ENCODE measurements around the gene ENOX1. TPM values are rescaled to one million over a fixed set of nuclear protein-coding genes. Genes with fewer than 3 reads are reported as not detected.
"Not testable (repeated sequence)": the region's sequence is repeated elsewhere in the genome, so short reads cannot be mapped to it uniquely, and the experiment has no call there.

The ENOX1 gene
- total RNA-seq, 2 experiments from 2014 or later: 2.4 TPM; not detected in 1

DNA sequence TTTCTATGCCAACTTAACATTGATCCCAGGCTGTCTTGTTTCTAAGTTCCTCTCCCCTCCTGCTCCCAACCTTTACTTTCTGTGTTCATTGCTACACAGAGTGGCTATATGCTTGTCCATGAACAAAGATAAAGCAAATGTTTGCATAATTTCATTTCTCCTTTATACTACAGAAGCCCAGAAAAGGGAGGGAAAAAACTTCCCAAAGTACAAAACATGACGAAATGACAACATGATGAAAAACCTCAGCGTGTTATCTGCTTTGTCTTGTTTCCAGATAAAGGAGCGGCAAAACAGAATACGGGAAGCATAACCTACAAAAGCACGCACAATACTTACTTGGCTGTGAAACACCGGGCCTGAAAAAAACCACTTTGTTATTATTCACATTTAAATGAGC lies 426.6 kb downstream of the ENOX1 start:
- no peak for DNase-seq
- H3K36me3 Mint-ChIP-seq: no peaks in the 10 kb centered on the region
- H3K9me3 Mint-ChIP-seq (ENCODE audit: low read depth): no peaks in the 10 kb centered on the region
- CTCF ChIA-PET: no interaction called here
- no peak overlapping the region for H3K27ac Mint-ChIP-seq
- peaks cover 5% of the 10 kb centered on the region for H3K4me1 Mint-ChIP-seq
- no peaks in the 10 kb centered on the region for H3K27me3 Mint-ChIP-seq
- no peak overlapping the region for H3K4me3 Mint-ChIP-seq
- ATAC-seq: no peak

- ATAC-seq (no peak), DNase-seq (no peak)
- H3K27ac Mint-ChIP-seq: no peak overlapping the region
- CTCF ChIA-PET: no interaction called here
- peaks cover 5% of the 10 kb centered on the region for H3K4me1 Mint-ChIP-seq
- H3K4me3 Mint-ChIP-seq: no peak overlapping the region
- H3K27me3 Mint-ChIP-seq: no peaks in the 10 kb centered on the region
- H3K36me3 Mint-ChIP-seq: no peaks in the 10 kb centered on the region
- H3K9me3 Mint-ChIP-seq (ENCODE audit: low read depth): no peaks in the 10 kb centered on the region
Observed at GRCh38 chr13:43359536-43359935, 427.2 kb downstream of the ENOX1 start.

DNA sequence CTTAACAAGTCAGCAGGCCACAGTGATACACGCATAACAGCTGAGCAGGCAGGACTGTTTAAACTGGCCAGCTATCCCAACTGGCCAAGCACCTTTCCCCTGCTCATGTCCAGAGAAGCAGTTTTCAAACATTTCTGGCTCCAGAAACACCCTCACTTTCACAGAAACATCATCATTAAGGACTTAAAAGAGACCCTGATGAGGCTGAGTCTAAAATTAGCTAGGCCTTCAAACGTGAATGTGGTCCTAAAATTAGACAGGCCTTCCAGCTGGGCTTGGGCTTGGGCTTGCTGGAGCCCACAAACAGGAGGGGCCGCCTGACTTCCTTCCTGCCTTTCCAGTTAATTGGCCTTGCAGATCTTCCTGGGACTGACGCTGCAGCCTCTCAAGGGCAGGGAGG lies 429.2 kb downstream of the ENOX1 start:
- CTCF ChIA-PET: no interaction called here
- Mint-ChIP-seq H3K4me1 (peaks cover 5% of the 10 kb centered on the region), H3K36me3 (no peaks in the 10 kb centered on the region), H3K27me3 (no peaks in the 10 kb centered on the region), H3K27ac (no peak overlapping the region), H3K4me3 (no peak overlapping the region), H3K9me3 (ENCODE audit: low read depth) (no peaks in the 10 kb centered on the region)
- DNase-seq: no peak
- ATAC-seq: no peak

GRCh38 chr13:43356567-43356966 lies 430.2 kb downstream of the ENOX1 start:
- DNase-seq (no peak), ATAC-seq (no peak)
- Mint-ChIP-seq H3K36me3 (no peaks in the 10 kb centered on the region), H3K27me3 (no peaks in the 10 kb centered on the region), H3K9me3 (ENCODE audit: low read depth) (no peaks in the 10 kb centered on the region), H3K4me1 (peaks cover 5% of the 10 kb centered on the region), H3K27ac (no peak overlapping the region), H3K4me3 (no peak overlapping the region)
- CTCF ChIA-PET: interaction anchor here (0.7 kb wide), 1 partner anchor 85 kb away, joined by 3 read pairs; no protein-coding TSS in a partner anchor

GRCh38 chr13:43355774-43356173 lies 431.0 kb downstream of the ENOX1 start:
- Mint-ChIP-seq H3K4me1 (peaks cover 5% of the 10 kb centered on the region), H3K9me3 (ENCODE audit: low read depth) (no peaks in the 10 kb centered on the region), H3K27me3 (no peaks in the 10 kb centered on the region), H3K36me3 (no peaks in the 10 kb centered on the region), H3K4me3 (no peak overlapping the region), H3K27ac (no peak overlapping the region)
- CTCF ChIA-PET: no interaction called here
- ATAC-seq (no peak), DNase-seq (no peak)

DNA sequence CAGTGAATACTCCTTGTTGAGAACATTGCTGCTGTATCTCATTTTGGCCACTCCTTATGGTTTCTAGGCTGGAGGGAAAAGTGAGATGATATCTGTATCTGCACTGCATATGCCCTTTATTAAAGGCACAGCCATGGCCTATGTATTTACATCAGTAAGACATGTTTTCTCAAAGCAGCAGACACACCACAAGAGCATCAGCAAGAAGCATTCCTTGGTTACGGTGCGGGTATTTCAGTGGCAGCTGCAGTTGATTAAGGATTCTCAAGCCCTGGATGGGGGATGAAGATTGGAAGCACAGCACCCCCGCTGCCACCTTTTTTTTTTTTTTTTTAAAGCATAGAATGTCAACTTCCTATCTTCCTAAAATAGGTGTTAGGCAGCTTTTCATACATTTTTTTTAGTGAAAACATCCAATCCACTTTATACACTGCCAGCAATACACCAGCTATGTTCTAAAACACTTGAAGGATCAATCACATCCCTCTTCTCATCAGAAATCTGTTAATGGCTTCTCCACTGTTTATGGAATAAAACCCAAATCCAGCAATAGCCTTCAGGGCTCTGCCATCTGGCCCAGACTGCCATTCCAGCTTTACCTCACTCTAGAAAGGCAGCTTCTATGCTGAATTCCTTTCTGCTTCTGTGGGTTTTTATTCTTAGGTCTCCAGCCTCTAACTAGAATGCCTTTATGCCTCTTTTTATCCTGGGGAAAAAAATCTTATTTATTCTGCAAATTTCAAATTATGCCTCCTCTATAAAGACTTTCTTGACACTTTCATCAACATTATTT lies 432.4 kb downstream of the ENOX1 start:
- Mint-ChIP-seq H3K36me3 (no peaks in the 10 kb centered on the region), H3K27me3 (peaks cover 9% of the 10 kb centered on the region), H3K9me3 (ENCODE audit: low read depth) (no peaks in the 10 kb centered on the region), H3K4me1 (peaks cover 5% of the 10 kb centered on the region), H3K27ac (no peak overlapping the region), H3K4me3 (no peak overlapping the region)
- ATAC-seq: no peak
- CTCF ChIA-PET: no interaction called here
- no peak for DNase-seq

GRCh38 chr13:43353631-43354030 lies 433.1 kb downstream of the ENOX1 start:
- Mint-ChIP-seq H3K27me3 (peaks cover 12% of the 10 kb centered on the region), H3K9me3 (ENCODE audit: low read depth) (no peaks in the 10 kb centered on the region), H3K4me1 (peaks cover 5% of the 10 kb centered on the region), H3K4me3 (no peak overlapping the region), H3K36me3 (no peaks in the 10 kb centered on the region), H3K27ac (no peak overlapping the region)
- DNase-seq (no peak), ATAC-seq (no peak)
- CTCF ChIA-PET: interaction anchor here (0.7 kb wide), 1 partner anchor 451 kb away, joined by 3 read pairs; no protein-coding TSS in a partner anchor

- H3K9me3 Mint-ChIP-seq (ENCODE audit: low read depth); CTCF ChIA-PET; H3K27ac Mint-ChIP-seq; DNase-seq; H3K36me3 Mint-ChIP-seq; H3K4me3 Mint-ChIP-seq; ATAC-seq; H3K4me1 Mint-ChIP-seq: not testable (repeated sequence)
- H3K27me3 Mint-ChIP-seq: peaks cover 24% of the 10 kb centered on the region
Observed at GRCh38 chr13:43351612-43352011, 435.2 kb downstream of the ENOX1 start.

GRCh38 chr13:43348397-43348796 lies 438.4 kb downstream of the ENOX1 start:
- CTCF ChIA-PET: no interaction called here
- H3K27me3 Mint-ChIP-seq: peaks cover 48% of the 10 kb centered on the region

GRCh38 chr13:43347877-43348276 lies 438.9 kb downstream of the ENOX1 start:
- Mint-ChIP-seq H3K27ac (no peak overlapping the region), H3K36me3 (no peaks in the 10 kb centered on the region), H3K27me3 (peaks cover 52% of the 10 kb centered on the region), H3K4me3 (no peak overlapping the region), H3K4me1 (no peaks in the 10 kb centered on the region), H3K9me3 (ENCODE audit: low read depth) (no peaks in the 10 kb centered on the region)
- no peak for DNase-seq
- CTCF ChIA-PET: no interaction called here
- no peak for ATAC-seq

More at GRCh38 chr13:43348397-43348796, 438.4 kb downstream of the ENOX1 start:
- Mint-ChIP-seq H3K4me1 (no peaks in the 10 kb centered on the region), H3K4me3 (no peak overlapping the region), H3K27ac (no peak overlapping the region), H3K36me3 (no peaks in the 10 kb centered on the region), H3K9me3 (ENCODE audit: low read depth) (no peaks in the 10 kb centered on the region)
- DNase-seq (no peak), ATAC-seq (no peak)

- peaks cover 55% of the 10 kb centered on the region for H3K27me3 Mint-ChIP-seq
- H3K36me3 Mint-ChIP-seq: no peaks in the 10 kb centered on the region
- H3K4me3 Mint-ChIP-seq: no peak overlapping the region
- CTCF ChIA-PET: no interaction called here
- H3K4me1 Mint-ChIP-seq: no peaks in the 10 kb centered on the region
- H3K9me3 Mint-ChIP-seq (ENCODE audit: low read depth): no peaks in the 10 kb centered on the region
- ATAC-seq (no peak), DNase-seq (no peak)
- no peak overlapping the region for H3K27ac Mint-ChIP-seq
Observed at GRCh38 chr13:43346427-43346826, 440.3 kb downstream of the ENOX1 start.

DNA sequence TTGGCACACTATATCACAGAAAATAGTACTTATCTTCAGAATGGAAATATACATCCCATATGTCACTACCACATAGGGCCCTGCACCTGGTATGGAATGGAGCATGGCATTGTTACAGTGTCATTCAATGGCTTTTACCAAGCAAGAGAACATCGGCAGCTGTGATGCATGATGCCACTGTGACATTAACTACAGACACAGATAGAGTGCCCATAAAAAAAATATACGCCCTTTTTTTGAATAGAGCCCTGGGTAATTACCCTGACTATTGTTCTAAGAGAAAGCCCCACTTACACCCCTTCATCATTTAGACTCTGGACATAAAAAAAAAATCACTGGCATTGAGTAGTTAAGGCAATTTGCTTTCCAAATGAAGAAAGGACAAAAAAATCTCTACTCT lies 443.1 kb downstream of the ENOX1 start:
- Mint-ChIP-seq H3K36me3 (no peaks in the 10 kb centered on the region), H3K4me1 (no peaks in the 10 kb centered on the region), H3K27ac (no peak overlapping the region), H3K4me3 (no peak overlapping the region), H3K27me3 (peaks cover 45% of the 10 kb centered on the region), H3K9me3 (ENCODE audit: low read depth) (no peaks in the 10 kb centered on the region)
- no peak for ATAC-seq
- DNase-seq: no peak
- CTCF ChIA-PET: no interaction called here

DNA sequence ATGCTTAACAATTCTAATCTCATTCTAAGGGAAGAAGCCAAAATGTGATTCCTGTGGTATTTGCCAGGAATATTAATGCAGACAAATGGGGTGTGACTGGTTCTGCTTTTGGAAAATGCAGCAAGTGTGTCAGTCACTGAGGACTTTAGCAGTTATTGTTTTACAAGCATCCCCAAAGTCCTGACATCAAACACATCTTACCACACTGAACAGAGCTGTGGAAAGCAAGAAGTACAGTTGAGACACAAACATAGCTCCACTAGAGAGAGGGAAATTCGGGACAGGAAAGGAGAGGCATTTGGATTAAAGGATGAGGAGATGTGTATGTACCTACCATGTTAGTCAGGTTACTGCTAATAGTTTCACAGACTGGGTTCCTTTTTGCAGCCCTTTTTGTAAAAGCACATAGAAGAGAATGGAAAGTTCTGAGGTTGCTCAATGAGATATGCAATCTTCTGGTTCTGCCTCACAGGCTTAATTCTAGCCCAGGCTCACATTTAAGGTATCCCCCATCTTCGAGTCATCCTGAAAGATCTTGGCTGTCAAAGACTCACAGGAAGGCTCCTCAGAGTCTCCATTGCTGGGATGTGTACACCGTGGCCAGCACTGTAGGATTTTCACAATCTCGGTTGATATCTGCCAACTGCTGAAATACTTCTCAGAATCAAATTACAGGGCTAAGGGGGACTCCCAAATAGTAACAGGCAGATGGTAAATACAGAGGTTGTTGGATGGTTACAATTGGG lies 446.8 kb downstream of the ENOX1 start:
- H3K4me1 Mint-ChIP-seq: no peaks in the 10 kb centered on the region

GRCh38 chr13:43339145-43339804 lies 447.5 kb downstream of the ENOX1 start:
- Mint-ChIP-seq H3K4me3 (no peak overlapping the region), H3K27ac (no peak overlapping the region), H3K9me3 (ENCODE audit: low read depth) (no peaks in the 10 kb centered on the region), H3K36me3 (no peaks in the 10 kb centered on the region), H3K4me1 (no peaks in the 10 kb centered on the region), H3K27me3 (peaks cover 26% of the 10 kb centered on the region)
- CTCF ChIA-PET: no interaction called here
- no peak for DNase-seq
- ATAC-seq: no peak

More for the DNA sequence above, 446.8 kb downstream of the ENOX1 start:
- no peaks in the 10 kb centered on the region for H3K36me3 Mint-ChIP-seq
- CTCF ChIA-PET: no interaction called here
- DNase-seq (no peak), ATAC-seq (no peak)
- H3K4me3 Mint-ChIP-seq: no peak overlapping the region
- peaks cover 33% of the 10 kb centered on the region for H3K27me3 Mint-ChIP-seq
- H3K9me3 Mint-ChIP-seq (ENCODE audit: low read depth): no peaks in the 10 kb centered on the region
- H3K27ac Mint-ChIP-seq: no peak overlapping the region
